PC-3 (cell line): ENCODE data around the gene CIBAR2. TPM values are rescaled to one million over a fixed set of nuclear protein-coding genes. Genes with fewer than 3 reads are reported as not detected.

ENCODE experiments used
- ATAC-seq: fragments of 200-7000 bp; cut with Tn5 transposase; 2 replicates; pipeline ENCODE4 v1.9.1; 2020; ENCODE audit warnings: mild to moderate bottlenecking, moderate library complexity
- BruUV-seq: library from RNA; stranded (reverse); fragments of 400-500 nt; replicated peaks from 2 replicates; lab custom pipeline; 2021; lab: Mats Ljungman, UMichigan
- CTCF ChIA-PET: fragments of 300-600 bp; sonication (Branson Sonifier 250); formaldehyde crosslinking; loops from one replicate; lab custom pipeline; 2022; ENCODE audit warnings: antibody characterized with exemption; lab: Charles Lee
- POLR2A ChIA-PET: fragments of 300-600 bp; sonication (Branson Sonifier 250); formaldehyde crosslinking; loops from one replicate; lab custom pipeline; 2022; ENCODE audit warnings: antibody characterized with exemption; ENCODE audit not compliant: unreplicated experiment; lab: Charles Lee
- DNase-seq: peaks from one replicate; pipeline ENCODE4 v3.0.0-alpha.2; 2015
- H2AFZ ChIP-seq: fragments of 300-600 bp; sonication (generic); 2 replicates; pipeline ENCODE4 v1.6.0; 2016; ENCODE audit warnings: antibody characterized with exemption, low read length
- H3F3A ChIP-seq: fragments of 300-600 bp; sonication (generic); one replicate; pipeline ENCODE4 v1.6.0; 2017; ENCODE audit warnings: antibody characterized with exemption, low read length, control low read depth, mild to moderate bottlenecking; ENCODE audit not compliant: unreplicated experiment
- H3K27ac ChIP-seq: fragments of 300-600 bp; sonication (generic); 2 replicates; pipeline ENCODE4 v1.5.1; 2016; ENCODE audit warnings: mild to moderate bottlenecking, low read length
- H3K27me3 ChIP-seq: fragments of 300-600 bp; sonication (generic); 2 replicates; pipeline ENCODE4 v1.6.1; 2016; ENCODE audit warnings: low read length, mixed read lengths
- H3K36me3 ChIP-seq: fragments of 300-600 bp; sonication (generic); 2 replicates; pipeline ENCODE4 v1.6.1; 2016; ENCODE audit warnings: low read depth, mixed run types, low read length, mixed read lengths
- H3K4me1 ChIP-seq: fragments of 300-600 bp; sonication (generic); 2 replicates; pipeline ENCODE4 v1.5.1; 2016; ENCODE audit warnings: low read length; ENCODE audit not compliant: insufficient read depth
- H3K4me2 ChIP-seq: fragments of 300-600 bp; sonication (generic); 2 replicates; pipeline ENCODE4 v1.6.0; 2016; ENCODE audit warnings: low read length
- H3K4me3 ChIP-seq: fragments of 300-600 bp; sonication (generic); 2 replicates; pipeline ENCODE4 v1.5.1; 2016; ENCODE audit warnings: mild to moderate bottlenecking, low read length, mixed read lengths
- H3K79me2 ChIP-seq: fragments of 300-600 bp; sonication (generic); 2 replicates; pipeline ENCODE4 v1.6.1; 2017; ENCODE audit warnings: low read length, mixed read lengths
- H3K9ac ChIP-seq: fragments of 300-600 bp; sonication (generic); 2 replicates; pipeline ENCODE4 v1.6.0; 2016; ENCODE audit warnings: mild to moderate bottlenecking, low read length
- H3K9me2 ChIP-seq: fragments of 300-600 bp; sonication (generic); replicated peaks from 2 replicates; pipeline ENCODE4 v1.6.1; 2016; ENCODE audit warnings: mixed run types, low read length, mixed read lengths
- H3K9me3 ChIP-seq: fragments of 300-600 bp; sonication (generic); 2 replicates; pipeline ENCODE4 v1.6.1; 2016; ENCODE audit warnings: low read length, mixed read lengths
- H4K20me1 ChIP-seq: fragments of 300-600 bp; sonication (generic); 2 replicates; pipeline ENCODE4 v1.6.1; 2016; ENCODE audit warnings: low read length, mixed read lengths
- CTCF ChIP-seq: fragments of 300-600 bp; sonication (generic); conservative IDR thresholded peaks from 2 replicates; pipeline ENCODE4 v1.5.1; 2017; ENCODE audit warnings: antibody characterized with exemption, low read depth, mild to moderate bottlenecking, low read length
- EZH2 ChIP-seq: fragments of 300-600 bp; sonication (generic); IDR thresholded peaks from one replicate; pipeline ENCODE4 v1.6.1; 2017; ENCODE audit warnings: antibody characterized with exemption, mild to moderate bottlenecking, low read length; ENCODE audit not compliant: unreplicated experiment
- EZH2phosphoT487 ChIP-seq: fragments of 300-600 bp; sonication (generic); IDR thresholded peaks from 2 replicates; pipeline ENCODE4 v1.6.1; 2018; ENCODE audit warnings: mild to moderate bottlenecking, antibody characterized with exemption, low read length, borderline replicate concordance
- intact Hi-C: fragments of 100-400 bp; cut with micrococcal nuclease; formaldehyde crosslinking; loops from 2 replicates; pipeline ENCODE4 v1.9.0; 2023
- total RNA-seq: library from RNA; depleted of rRNA; stranded (reverse); fragments of >200 nt; gene quantifications from 2 replicates; pipeline ENCODE4 v1.2.3, GENCODE V29; 2014

CIBAR2 gene
- total RNA-seq, 1 experiment from 2014 or later = not detected

- no TSS peak for BruUV-seq
- CTCF ChIA-PET = no interaction called here
- DNase-seq (no peak), ATAC-seq (no peak)
- H2AFZ ChIP-seq = no peak overlapping the region
- H3K9me3 ChIP-seq = no peaks in the 10 kb centered on the region
- peaks cover 4% of the 10 kb centered on the region; the same call in 1 of the 2 replicates for H3K4me1 ChIP-seq
- no peak overlapping the region for H3K27ac ChIP-seq
- H3K36me3 ChIP-seq = no peaks in the 10 kb centered on the region
- H3K4me2 ChIP-seq = no peak overlapping the region
- no peak overlapping the region for H3K9ac ChIP-seq
- H3F3A ChIP-seq = no peaks in the 10 kb centered on the region
- H3K27me3 ChIP-seq = no peaks in the 10 kb centered on the region
- no peaks in the 10 kb centered on the region for H3K79me2 ChIP-seq
- H3K4me3 ChIP-seq = no peak overlapping the region
- TF ChIP-seq EZH2 (no peak), CTCF (no peak), EZH2phosphoT487 (no peak)
- intact Hi-C loops = no loop called here
- POLR2A ChIA-PET = no interaction called here
- no peaks in the 10 kb centered on the region for H3K9me2 ChIP-seq
- H4K20me1 ChIP-seq = no peaks in the 10 kb centered on the region
These were observed 40.2 kb upstream of the CIBAR2 start for GRCh38 chr16:85152414-85153030.

GRCh38 chr16:85151603-85152413 lies 39.5 kb upstream of the CIBAR2 start:
- Histone ChIP-seq H3K4me3 (no peak overlapping the region), H4K20me1 (no peaks in the 10 kb centered on the region), H3K9me3 (no peaks in the 10 kb centered on the region), H3K27me3 (no peaks in the 10 kb centered on the region), H3K36me3 (no peaks in the 10 kb centered on the region), H3K4me1 (peaks cover 4% of the 10 kb centered on the region; the same call in 1 of the 2 replicates), H3K9me2 (no peaks in the 10 kb centered on the region), H2AFZ (no peak overlapping the region), H3F3A (no peaks in the 10 kb centered on the region), H3K27ac (no peak overlapping the region), H3K79me2 (no peaks in the 10 kb centered on the region), H3K4me2 (no peak overlapping the region), H3K9ac (no peak overlapping the region)
- intact Hi-C loops = no loop called here
- no TSS peak for BruUV-seq
- no peak for TF ChIP-seq EZH2phosphoT487
- TF ChIP-seq CTCF = no peak
- no peak for TF ChIP-seq EZH2
- ATAC-seq (peak; percentile 77), DNase-seq (peak; percentile 27)
- ChIA-PET POLR2A (interaction anchor here (0.5 kb wide), 1 partner anchor 14 kb away, joined by 16 read pairs; no protein-coding TSS in a partner anchor), CTCF (no interaction called here)
